Uterus (tissue), 2 donors: ENCODE measurements around the gene MRPL9.

Experiments used
- POLR2A ChIP-seq, 2 donors: fragments of 450-650 bp; IDR thresholded peaks; one replicate each; pipeline ENCODE4 v1.6.1; 2016; ENCODE audit warnings: antibody characterized with exemption in 2 of 2, mild to moderate bottlenecking in 1 of 2, moderate library complexity in 1 of 2
- TF ChIP-seq, protein P1 (sequence below), 4 experiments: fragments of 200-600 bp in 2 of 4; fragments of 450-650 bp in 2 of 4; sonication (generic) in 2 of 4; IDR thresholded peaks; one replicate each; pipeline ENCODE4 v1.5.1; 2016 to 2019; ENCODE audit warnings: antibody characterized with exemption in 4 of 4, mild to moderate bottlenecking in 2 of 4, moderate library complexity in 1 of 4

DNA sequence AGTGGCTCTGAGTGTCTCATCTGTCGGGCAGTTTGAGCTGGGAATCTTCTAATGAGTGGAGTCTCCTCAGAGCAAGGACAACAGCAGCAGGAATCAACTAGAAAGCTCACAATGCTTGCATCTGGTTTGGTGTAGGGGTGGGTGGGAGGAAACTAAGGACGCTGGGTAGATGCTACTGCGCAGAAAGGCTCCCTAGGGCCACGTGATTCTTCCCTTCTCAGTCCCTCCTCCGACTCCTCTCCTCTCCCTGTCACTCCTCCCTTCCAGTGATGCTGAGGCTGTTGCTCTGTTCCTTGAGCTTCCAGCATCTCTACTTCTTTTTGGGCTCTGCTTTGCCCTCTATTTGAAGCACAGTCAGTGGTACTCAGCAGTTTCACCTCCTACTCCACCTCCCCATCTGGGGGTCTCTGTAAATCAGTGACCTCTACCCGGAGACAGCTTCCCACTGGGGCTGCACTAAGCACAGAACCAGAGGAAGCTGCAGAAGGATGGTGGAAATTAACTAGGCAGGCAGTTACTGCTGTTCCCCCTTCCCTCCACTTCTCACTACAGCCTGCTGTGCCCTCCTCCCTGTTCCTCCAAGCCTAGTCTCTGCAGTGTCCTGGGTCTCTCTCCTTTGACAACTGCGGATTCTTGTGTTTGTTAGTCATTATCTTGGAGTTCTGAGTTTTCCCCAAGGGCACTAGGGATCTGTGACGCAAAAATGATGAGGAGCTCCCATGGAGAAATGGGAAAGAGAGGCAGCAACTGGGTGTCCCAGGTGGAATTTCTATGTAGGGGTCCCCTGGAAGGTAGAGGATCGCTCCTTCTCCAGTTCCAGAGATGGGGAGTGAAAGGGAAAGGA is 36.1 kb upstream of the MRPL9 start:
- TF ChIP-seq, protein P1, sequence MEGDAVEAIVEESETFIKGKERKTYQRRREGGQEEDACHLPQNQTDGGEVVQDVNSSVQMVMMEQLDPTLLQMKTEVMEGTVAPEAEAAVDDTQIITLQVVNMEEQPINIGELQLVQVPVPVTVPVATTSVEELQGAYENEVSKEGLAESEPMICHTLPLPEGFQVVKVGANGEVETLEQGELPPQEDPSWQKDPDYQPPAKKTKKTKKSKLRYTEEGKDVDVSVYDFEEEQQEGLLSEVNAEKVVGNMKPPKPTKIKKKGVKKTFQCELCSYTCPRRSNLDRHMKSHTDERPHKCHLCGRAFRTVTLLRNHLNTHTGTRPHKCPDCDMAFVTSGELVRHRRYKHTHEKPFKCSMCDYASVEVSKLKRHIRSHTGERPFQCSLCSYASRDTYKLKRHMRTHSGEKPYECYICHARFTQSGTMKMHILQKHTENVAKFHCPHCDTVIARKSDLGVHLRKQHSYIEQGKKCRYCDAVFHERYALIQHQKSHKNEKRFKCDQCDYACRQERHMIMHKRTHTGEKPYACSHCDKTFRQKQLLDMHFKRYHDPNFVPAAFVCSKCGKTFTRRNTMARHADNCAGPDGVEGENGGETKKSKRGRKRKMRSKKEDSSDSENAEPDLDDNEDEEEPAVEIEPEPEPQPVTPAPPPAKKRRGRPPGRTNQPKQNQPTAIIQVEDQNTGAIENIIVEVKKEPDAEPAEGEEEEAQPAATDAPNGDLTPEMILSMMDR (IDR thresholded peaks at IDR 0.05) = no peak
- TF ChIP-seq POLR2A (IDR thresholded peaks at IDR 0.05) = no peak
